IPS-15b (cell line): ENCODE measurements around the gene HASPIN.

Experiments
- H3K27me3 ChIP-seq: one replicate; pipeline ENCODE4 v1.6.1; 2013; ENCODE audit warnings: low read length; ENCODE audit not compliant: control insufficient read depth, insufficient read depth
- H3K36me3 ChIP-seq: one replicate; pipeline ENCODE4 v1.6.1; 2013; ENCODE audit warnings: low read length; ENCODE audit not compliant: control insufficient read depth, insufficient read depth
- H3K4me1 ChIP-seq: one replicate; pipeline ENCODE4 v1.6.1; 2013; ENCODE audit warnings: mild to moderate bottlenecking, low read length; ENCODE audit not compliant: control insufficient read depth, insufficient read depth
- H3K4me3 ChIP-seq: one replicate; pipeline ENCODE4 v1.5.1; 2013; ENCODE audit warnings: low read depth, low read length
- H3K9ac ChIP-seq: one replicate; pipeline ENCODE4 v1.6.1; 2013; ENCODE audit warnings: low read depth, mild to moderate bottlenecking, low read length
- H3K9me3 ChIP-seq: one replicate; pipeline ENCODE4 v1.6.1; 2013; ENCODE audit warnings: mild to moderate bottlenecking, low read length; ENCODE audit not compliant: control insufficient read depth, insufficient read depth

HASPIN gene

GRCh38 chr17:3772764-3773163 is 49.1 kb downstream of the HASPIN start:
- no peaks in the 10 kb centered on the region for H3K4me1 ChIP-seq
- H3K9me3 ChIP-seq, result no peaks in the 10 kb centered on the region
- H3K9ac ChIP-seq, result no peak overlapping the region
- no peak overlapping the region for H3K4me3 ChIP-seq
- no peaks in the 10 kb centered on the region for H3K36me3 ChIP-seq
- no peaks in the 10 kb centered on the region for H3K27me3 ChIP-seq

- no peaks in the 10 kb centered on the region for H3K4me1 ChIP-seq
- no peaks in the 10 kb centered on the region for H3K9me3 ChIP-seq
- H3K4me3 ChIP-seq, result no peak overlapping the region
- no peaks in the 10 kb centered on the region for H3K27me3 ChIP-seq
- H3K36me3 ChIP-seq, result no peaks in the 10 kb centered on the region
- H3K9ac ChIP-seq, result no peak overlapping the region
These were observed 49.8 kb downstream of the HASPIN start for GRCh38 chr17:3773511-3773910.

- no peak overlapping the region for H3K4me3 ChIP-seq
- no peak overlapping the region for H3K9ac ChIP-seq
- no peaks in the 10 kb centered on the region for H3K36me3 ChIP-seq
- no peaks in the 10 kb centered on the region for H3K4me1 ChIP-seq
- H3K27me3 ChIP-seq, result no peaks in the 10 kb centered on the region
- H3K9me3 ChIP-seq, result no peaks in the 10 kb centered on the region
These were observed 50.3 kb downstream of the HASPIN start for GRCh38 chr17:3773966-3774365.
